ENCODE measurements around the gene SLC2A9. TPM values are rescaled to one million over a fixed set of nuclear protein-coding genes. Genes with fewer than 3 reads are reported as not detected.
"Not testable (repeated sequence)": the region's sequence is repeated elsewhere in the genome, so short reads cannot be mapped to it uniquely, and the experiment has no call there.

SLC2A9 gene
- total RNA-seq, 2 donors from 2014 or later, result 10.3 to 12.4 TPM

- intact Hi-C loops (cut with DNase I), result no loop called here
- no peak for DNase-seq
Measured at GRCh38 chr4:9920029-9920428, 101.3 kb downstream of the SLC2A9 start.

DNA sequence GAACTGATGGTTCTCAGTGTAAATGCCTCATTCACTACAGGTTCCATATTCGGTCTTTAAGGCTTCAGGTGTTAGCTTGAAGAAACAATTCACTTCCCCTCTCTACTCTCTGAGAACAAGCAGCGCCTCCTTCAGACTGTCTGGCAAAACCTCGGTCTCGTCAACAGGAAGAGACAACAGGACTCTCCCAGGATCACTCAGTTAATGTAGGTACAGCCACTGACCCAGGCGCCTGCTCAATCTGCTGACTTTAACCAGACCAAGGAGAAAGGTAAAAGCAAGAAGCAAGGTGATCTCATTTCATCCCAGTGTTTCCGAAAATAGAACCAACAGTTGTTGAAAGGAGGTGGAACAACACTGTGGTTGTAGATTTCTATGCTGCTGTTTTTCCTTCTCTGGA is 102.2 kb downstream of the SLC2A9 start:
- intact Hi-C loops (cut with DNase I), result no loop called here
- DNase-seq, result no peak
- no peak for ATAC-seq

More at GRCh38 chr4:9920029-9920428, 101.3 kb downstream of the SLC2A9 start:
- no peak for ATAC-seq

GRCh38 chr4:9918484-9918883 is 102.8 kb downstream of the SLC2A9 start:
- DNase-seq, result no peak
- ATAC-seq, result peak in 1 of 2 donors; percentile 59
- intact Hi-C loops (cut with DNase I), result no loop called here

GRCh38 chr4:9916937-9917336 is 104.4 kb downstream of the SLC2A9 start:
- DNase-seq, result no peak

GRCh38 chr4:9916346-9916745 is 105.0 kb downstream of the SLC2A9 start:
- DNase-seq, result no peak
- intact Hi-C loops (cut with DNase I), result no loop called here
- ATAC-seq, result no peak

More at GRCh38 chr4:9916937-9917336, 104.4 kb downstream of the SLC2A9 start:
- peak; percentile 33 to 62 for ATAC-seq
- intact Hi-C loops (cut with DNase I), result no loop called here

DNA sequence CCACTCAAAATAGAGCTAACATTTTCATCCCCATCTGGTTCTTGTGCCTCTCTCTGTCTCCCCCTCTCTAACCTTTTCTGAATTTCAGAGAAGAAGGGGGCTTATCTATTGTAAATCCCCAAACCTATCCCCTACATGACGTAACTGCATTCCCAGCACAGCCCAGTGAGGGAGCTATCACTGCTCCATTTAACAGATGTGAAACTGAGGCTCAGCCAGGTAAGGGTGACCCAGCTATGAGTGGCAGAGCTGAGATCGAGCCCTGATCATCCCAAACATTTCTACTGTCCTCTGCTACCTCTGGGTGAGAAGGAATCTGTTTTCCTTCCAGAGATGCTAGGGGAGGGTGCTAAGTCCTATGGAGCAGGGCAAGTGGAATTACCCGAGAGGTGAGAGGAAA is 107.5 kb downstream of the SLC2A9 start:
- intact Hi-C loops (cut with DNase I), result no loop called here
- ATAC-seq (no peak), DNase-seq (no peak)

DNA sequence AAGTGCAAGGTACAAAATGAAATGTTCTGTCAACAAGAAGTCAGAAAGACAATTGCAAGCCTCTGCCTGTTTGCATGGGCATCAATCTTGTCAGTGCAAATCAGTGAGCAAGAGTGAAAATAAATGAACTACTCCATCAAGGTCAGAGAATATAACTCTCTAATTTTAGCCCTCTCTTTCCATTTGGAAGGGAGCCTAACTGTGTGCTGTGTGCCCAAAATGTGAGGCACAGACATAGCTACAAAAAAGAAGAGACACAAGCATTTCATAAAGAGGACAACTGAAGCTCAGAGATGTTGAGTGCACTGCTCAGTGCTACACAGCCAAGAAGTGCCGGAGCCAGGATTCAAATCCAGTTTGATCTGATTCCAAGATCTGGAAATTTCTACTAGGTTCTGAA is 114.3 kb downstream of the SLC2A9 start:
- intact Hi-C loops (cut with DNase I), result no loop called here
- DNase-seq (no peak), ATAC-seq (no peak)

- intact Hi-C loops (cut with DNase I), result no loop called here
- DNase-seq (no peak), ATAC-seq (peak; percentile 58 to 83)
Measured at GRCh38 chr4:9904976-9905587, 116.2 kb downstream of the SLC2A9 start.

DNA sequence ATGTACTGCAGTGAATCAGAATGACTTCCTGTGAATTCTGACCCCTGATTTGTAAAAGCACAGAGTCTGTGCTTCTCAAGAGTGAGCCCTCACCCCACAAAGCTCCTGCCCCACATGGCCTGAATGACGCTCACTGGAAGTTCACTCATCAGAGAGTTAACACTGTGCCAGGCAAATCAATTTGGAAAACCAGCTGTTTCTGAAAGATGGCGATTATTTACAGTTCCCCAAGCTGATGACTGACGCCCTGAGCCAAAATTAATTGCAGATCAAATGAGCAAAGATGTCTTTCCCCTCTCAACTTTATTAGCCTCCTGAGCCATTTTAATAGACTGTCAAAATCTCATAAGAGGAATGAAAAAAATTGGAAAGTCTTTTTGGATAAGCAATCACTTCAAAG is 118.0 kb downstream of the SLC2A9 start:
- DNase-seq (no peak), ATAC-seq (no peak)
- intact Hi-C loops (cut with DNase I), result no loop called here

GRCh38 chr4:9901257-9901656 is 120.0 kb downstream of the SLC2A9 start:
- intact Hi-C loops (cut with DNase I), result no loop called here
- ATAC-seq (peak; percentile 23 to 83), DNase-seq (no peak)

GRCh38 chr4:9900633-9901032 is 120.7 kb downstream of the SLC2A9 start:
- intact Hi-C loops (cut with DNase I); DNase-seq; ATAC-seq: not testable (repeated sequence)

- ATAC-seq, result no peak
- intact Hi-C loops (cut with DNase I), result loop anchor here in 1 of 2 donors (5.0 to 10.0 kb wide), 2 partner anchors 65 to 113 kb away; no protein-coding TSS in a partner anchor
- DNase-seq, result no peak
Measured at GRCh38 chr4:9899306-9900055, 121.8 kb downstream of the SLC2A9 start.

- ATAC-seq, result peak; percentile 89 to 90
- intact Hi-C loops (cut with DNase I), result loop anchor here in 1 of 2 donors (1.0 to 10.0 kb wide), 3 partner anchors 64 to 135 kb away; no protein-coding TSS in a partner anchor
- peak; percentile 77 for DNase-seq
Measured at GRCh38 chr4:9898596-9899305, 122.5 kb downstream of the SLC2A9 start.

DNA sequence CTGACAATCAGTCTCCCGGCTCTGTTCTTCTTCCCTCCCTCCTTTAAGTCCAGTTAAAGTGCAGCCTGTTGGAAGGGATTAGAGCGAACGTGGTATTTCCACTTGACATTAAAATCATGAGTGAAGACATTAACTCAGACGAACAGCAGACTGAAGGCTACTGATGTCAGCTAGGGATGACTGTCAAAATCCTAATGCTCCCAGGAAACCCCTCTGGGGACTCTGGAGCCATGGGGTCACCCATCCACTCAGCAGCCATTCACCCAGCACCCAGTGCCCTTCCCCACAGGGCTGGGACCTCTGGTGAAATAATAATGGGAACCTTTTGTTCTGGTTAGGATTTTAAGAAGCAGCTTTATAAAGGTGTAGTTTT is 126.0 kb downstream of the SLC2A9 start:
- intact Hi-C loops (cut with DNase I), result loop anchor here in 1 of 2 donors (5.0 to 10.0 kb wide), 2 partner anchors 61 to 117 kb away; no protein-coding TSS in a partner anchor
- ATAC-seq (no peak), DNase-seq (no peak)

DNA sequence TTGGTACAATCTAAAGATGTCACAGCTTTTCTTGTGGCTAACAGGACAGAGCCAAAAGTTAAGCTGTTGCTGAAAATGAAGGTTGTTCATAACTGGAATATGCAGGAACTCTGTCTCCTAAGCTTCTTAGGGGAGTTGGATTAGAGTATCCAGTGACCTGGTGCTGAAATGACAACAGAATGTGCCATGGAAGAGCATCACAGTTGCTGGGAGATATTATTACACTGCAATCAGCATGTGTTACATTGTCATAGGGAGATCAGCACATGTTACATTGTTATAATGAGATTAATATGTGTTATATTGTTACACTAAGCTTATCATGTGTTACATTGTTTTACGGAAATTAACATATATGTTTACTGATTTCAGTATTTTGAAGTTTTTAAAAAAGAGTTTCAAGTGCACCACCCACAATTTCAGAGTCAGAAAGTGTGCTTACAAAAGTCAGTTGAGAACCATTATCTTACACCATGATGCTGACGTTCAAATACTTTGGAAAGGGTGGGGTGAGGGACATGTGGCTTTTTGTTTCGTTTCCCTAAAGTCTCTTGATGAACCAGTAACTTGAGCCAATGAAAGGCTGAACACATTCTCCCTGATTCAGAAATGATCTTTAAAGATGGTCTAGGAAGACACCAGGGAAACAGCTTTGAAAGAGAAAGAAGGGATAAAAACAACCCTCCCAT is 126.5 kb downstream of the SLC2A9 start:
- intact Hi-C loops (cut with DNase I), result loop anchor here (5.0 to 10.0 kb wide), 3 partner anchors 60 to 127 kb away; no protein-coding TSS in a partner anchor
- ATAC-seq (no peak), DNase-seq (no peak)

GRCh38 chr4:9893329-9894108 is 127.8 kb downstream of the SLC2A9 start:
- intact Hi-C loops (cut with DNase I), result loop anchor here (5.0 to 10.0 kb wide), 2 partner anchors 59 to 126 kb away; no protein-coding TSS in a partner anchor
- DNase-seq (no peak), ATAC-seq (peak in 1 of 2 donors; percentile 14)

GRCh38 chr4:9891740-9892139 is 129.6 kb downstream of the SLC2A9 start:
- intact Hi-C loops (cut with DNase I), result loop anchor here (5.0 to 10.0 kb wide), 2 partner anchors 57 to 124 kb away; no protein-coding TSS in a partner anchor
- no peak for DNase-seq
- no peak for ATAC-seq

GRCh38 chr4:9891056-9891455 is 130.2 kb downstream of the SLC2A9 start:
- ATAC-seq (no peak), DNase-seq (no peak)
- intact Hi-C loops (cut with DNase I), result loop anchor here (5.0 to 10.0 kb wide), 2 partner anchors 56 to 124 kb away; no protein-coding TSS in a partner anchor

Measured in left cardiac atrium (tissue), 4 donors.